ENCODE results near the gene PRSS36.

PRSS36 gene

GRCh38 chr16:31184888-31185287 lies 35.0 kb upstream of the PRSS36 start (continued):
- TF ChIP-seq PRDM4 (tag by site-specific recombination; IDR thresholded peaks at IDR 0.05) (no peak), CTCF (tag by site-specific recombination; IDR thresholded peaks at IDR 0.05) (no peak), EGR2 (tag by site-specific recombination; IDR thresholded peaks at IDR 0.05; ENCODE audit: low read depth) (peak; percentile 67; the same call in 1 of the 2 replicates)

- ChIA-PET POLR2A (interaction anchor here (0.6 to 2.3 kb wide), 7 partner anchors 10 to 459 kb away, joined by 3 to 7 read pairs (median 4); partner anchors contain the start of gene KAT8), CTCF (interaction anchor here (0.6 to 0.9 kb wide), 2 partner anchors 186 to 230 kb away, joined by 3 read pairs; no protein-coding TSS in a partner anchor)
- Histone ChIP-seq H3K4me3 (ENCODE audit: low read depth, low read length) (no peak overlapping the region), H3K36me3 (ENCODE audit: control insufficient read depth in 2 of 2, insufficient read depth in 1 of 2, low read length in 2 of 2) (peaks cover 52 to 79% of the 10 kb centered on the region in 2 experiments), H3K9me3 (ENCODE audit: control insufficient read depth, insufficient read depth, low read depth, low read length) (no peaks in the 10 kb centered on the region), H3K27ac (ENCODE audit: extremely low read depth, low read depth, low read length) (no peak overlapping the region), H3K4me1 (ENCODE audit: control insufficient read depth, insufficient read depth, low read length) (no peaks in the 10 kb centered on the region)
- TF ChIP-seq REST (tag by site-specific recombination; IDR thresholded peaks at IDR 0.05) (peak; percentile 73), ZNF747 (tag by site-specific recombination; IDR thresholded peaks at IDR 0.05) (no peak), ZNF146 (tag by site-specific recombination; IDR thresholded peaks at IDR 0.05) (peak; percentile 22; the same call in 1 of the 2 replicates)
Observed at GRCh38 chr16:31183432-31184428, 33.9 kb upstream of the PRSS36 start.

GRCh38 chr16:31182391-31182790 lies 32.5 kb upstream of the PRSS36 start:
- H3K4me3 ChIP-seq (ENCODE audit: low read depth, low read length): peak overlapping the region; percentile 72
- ChIA-PET POLR2A (interaction anchor here (1.1 to 2.3 kb wide), 3 partner anchors 15 to 65 kb away, joined by 3 to 7 read pairs (median 5); partner anchors contain the start of gene KAT8), CTCF (interaction anchor here (0.7 to 1.3 kb wide), 2 partner anchors 8 to 39 kb away, joined by 3 read pairs; no protein-coding TSS in a partner anchor)
- H3K36me3 ChIP-seq (ENCODE audit: control insufficient read depth in 2 of 2, insufficient read depth in 1 of 2, low read length in 2 of 2): peaks cover 42 to 66% of the 10 kb centered on the region in 2 experiments
- no peak for TF ChIP-seq ZSCAN5A (tag by site-specific recombination; IDR thresholded peaks at IDR 0.05)
- TF ChIP-seq HOXC10 (CRISPR knock-in tag; IDR thresholded peaks at IDR 0.05): no peak
- TF ChIP-seq ZNF423 (tag by site-specific recombination; IDR thresholded peaks at IDR 0.05): no peak
- TF ChIP-seq ZNF600 (tag by site-specific recombination; IDR thresholded peaks at IDR 0.05): peak; percentile 69; the same call in 1 of the 2 replicates
- TF ChIP-seq HOXA7 (CRISPR knock-in tag; IDR thresholded peaks at IDR 0.05; ENCODE audit: borderline replicate concordance): no peak
- no peak for TF ChIP-seq RBAK (tag by site-specific recombination; IDR thresholded peaks at IDR 0.05)
- TF ChIP-seq ZBTB20 (tag by site-specific recombination; IDR thresholded peaks at IDR 0.05): no peak
- no peak for TF ChIP-seq ZNF391 (tag by site-specific recombination; IDR thresholded peaks at IDR 0.05; ENCODE audit: borderline replicate concordance, low read depth)
- H3K27ac ChIP-seq (ENCODE audit: extremely low read depth, low read depth, low read length): no peak overlapping the region
- no peaks in the 10 kb centered on the region for H3K4me1 ChIP-seq (ENCODE audit: control insufficient read depth, insufficient read depth, low read length)
- H3K9me3 ChIP-seq (ENCODE audit: control insufficient read depth, insufficient read depth, low read depth, low read length): no peaks in the 10 kb centered on the region
